A549 treated with Hydrocortisone at 1 μM for 4 hours (cell line): ENCODE results near the gene CCL14. TPM values are rescaled to one million over a fixed set of nuclear protein-coding genes. Genes with fewer than 3 reads are reported as not detected.

Experiments used
- total RNA-seq: library from RNA; stranded (reverse); fragments of 200-300 nt; extraction: Qiagen RNA extraction; gene quantifications from 5 replicates; pipeline ENCODE4 v1.2.3, GENCODE V29; 2022

Gene CCL14
- total RNA-seq: not detected in 5 replicates

DNA sequence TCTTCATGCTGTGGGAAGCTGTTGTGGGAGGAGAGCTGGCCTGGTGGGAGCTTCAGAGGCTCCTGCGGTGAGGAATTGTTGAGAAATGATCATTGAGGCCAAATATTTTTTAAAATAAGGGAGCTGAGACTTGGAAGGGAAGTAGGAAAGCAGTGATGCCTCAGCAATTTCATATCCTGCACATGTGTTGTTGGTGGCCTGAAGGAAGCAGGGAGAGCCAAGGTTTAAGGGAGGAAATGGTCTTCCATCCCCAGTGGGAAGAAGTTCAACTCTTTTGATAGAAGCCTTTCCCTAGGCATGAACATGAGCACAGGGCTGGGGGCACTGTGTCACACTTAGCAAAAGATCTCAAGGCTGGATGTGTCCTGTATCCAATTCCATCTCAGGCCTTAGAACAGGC is at the start of gene CCL14:
Gene CCL14, minus strand, starts transcription at position 87 of the 400 bp plus-strand sequence. Its CDS starts 80 bp downstream, at position 7.

DNA sequence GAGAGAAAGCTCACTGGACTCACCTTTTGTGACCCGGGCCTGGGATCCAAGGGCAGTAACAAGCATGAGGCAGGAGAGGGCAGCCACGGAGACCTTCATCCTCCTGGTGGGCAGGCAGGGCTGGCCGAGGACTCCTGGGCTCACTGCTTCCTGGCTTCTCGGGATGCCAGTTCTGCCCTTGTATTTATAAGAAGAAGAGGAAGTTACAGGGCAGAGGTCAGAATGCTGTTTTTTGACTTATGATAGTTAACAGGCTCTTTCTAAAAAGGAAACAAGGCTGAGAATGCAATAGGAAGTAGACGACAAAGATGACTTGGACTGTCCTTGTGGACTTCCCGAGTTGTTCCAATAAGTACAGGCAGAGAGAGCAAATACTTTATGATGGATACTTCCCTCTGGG is 31.3 kb upstream of the CCL14 start, which contains the start of gene CCL23:
Gene CCL23, minus strand, starts transcription at position 174 of the 400 bp plus-strand sequence. Its CDS starts 75 bp downstream, at position 99.

DNA sequence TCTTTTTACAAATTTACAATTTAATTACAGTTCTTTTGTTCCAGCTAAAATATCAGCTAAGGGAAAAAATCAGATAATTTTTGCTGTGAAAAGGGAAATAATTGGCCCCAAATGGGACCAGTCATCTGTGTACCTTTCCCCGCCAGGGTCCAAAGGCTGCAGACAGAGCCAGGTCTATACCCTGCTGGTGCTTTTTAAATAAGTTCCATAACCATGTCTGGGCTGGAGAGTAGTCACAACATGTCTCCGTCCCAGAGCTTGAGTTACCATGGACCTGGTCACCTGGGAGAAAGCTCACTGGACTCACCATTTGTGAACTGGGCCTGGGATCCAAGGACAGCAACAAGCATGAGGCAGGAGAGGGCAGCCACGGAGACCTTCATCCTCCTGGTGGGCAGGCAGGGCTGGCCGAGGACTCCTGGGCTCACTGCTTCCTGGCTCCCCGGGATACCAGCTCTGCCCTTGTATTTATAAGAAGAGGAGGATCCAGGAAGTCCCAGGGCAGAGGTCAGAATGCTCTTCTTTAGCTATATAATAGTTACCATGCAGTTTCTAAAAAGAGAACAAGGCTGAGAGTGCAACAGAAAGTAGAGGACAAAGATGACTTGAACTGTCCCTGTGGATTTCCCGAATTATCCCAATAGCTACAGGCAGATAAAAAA is 14.7 kb upstream of the CCL14 start, which contains the start of gene CCL15:
Gene CCL15, minus strand, starts transcription at position 444 of the 662 bp plus-strand sequence. Its CDS starts 61 bp downstream, at position 383.

DNA sequence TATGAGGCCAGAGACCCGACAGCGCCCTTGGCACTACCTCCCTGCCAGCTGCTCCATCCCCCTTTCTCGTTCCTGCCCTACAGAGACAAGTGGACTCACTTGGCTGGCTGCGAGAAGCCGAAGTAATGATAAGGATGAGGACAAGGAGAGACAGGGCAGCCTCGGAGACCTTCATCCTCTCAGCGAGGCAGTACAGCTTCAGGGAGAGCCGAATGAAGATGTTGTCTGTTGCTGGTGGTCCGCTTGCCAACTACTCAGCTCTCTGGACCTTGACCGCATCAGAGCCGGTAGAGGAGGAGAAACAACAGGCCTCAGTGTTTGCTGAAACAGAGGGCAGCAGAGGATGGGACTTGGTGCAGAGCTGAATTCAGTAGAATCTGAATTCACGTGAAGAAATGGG is 5.3 kb downstream of the CCL14 start, which contains the start of gene CCL16:
Gene CCL16, minus strand, starts transcription at position 252 of the 400 bp plus-strand sequence. Its CDS starts 77 bp downstream, at position 175.

DNA sequence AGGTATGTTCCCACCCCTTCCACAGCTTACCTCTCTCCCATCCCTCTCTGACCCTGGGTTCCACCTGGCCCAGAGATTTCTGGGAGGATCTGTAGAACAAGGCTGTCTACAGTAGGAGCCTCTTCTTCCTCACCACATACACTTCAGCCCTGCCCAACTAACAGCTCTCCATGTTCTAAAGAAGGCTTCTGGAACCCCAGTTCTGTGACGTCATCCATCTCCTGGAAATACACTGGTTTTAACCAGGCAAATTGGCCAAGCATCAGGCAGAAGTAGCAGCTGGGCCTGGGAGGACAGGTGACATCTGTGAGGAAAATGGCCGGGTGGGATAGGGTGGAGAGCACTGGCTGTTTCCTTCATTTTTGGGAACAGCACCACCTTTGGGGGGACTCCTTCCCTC is 43.0 kb downstream of the CCL14 start, which contains the start of gene LYZL6:
Gene LYZL6, minus strand, starts transcription at position 177 of the 400 bp plus-strand sequence. CDS start 4,357 bp downstream, outside the sequence.

Other genes with a start within 250 kb of the CCL14 start
- 0.05 to 0.16 TPM (median 0.07 TPM) in 5 replicates for gene GAS2L2, start 233.5 kb downstream of the CCL14 start, total RNA-seq
- gene C17orf50, start 225.8 kb downstream of the CCL14 start, total RNA-seq: 0.23 to 0.44 TPM (median 0.41 TPM) in 4 of 5 replicates, not detected in the other
- 5.2 to 8.2 TPM (median 6.7 TPM) in 5 replicates for gene MMP28, start 191.1 kb downstream of the CCL14 start, total RNA-seq
- 198 to 262 TPM (median 206 TPM) in 5 replicates for gene TAF15, start 177.2 kb downstream of the CCL14 start, total RNA-seq
- gene HEATR9, start 117.8 kb downstream of the CCL14 start, total RNA-seq: not detected in 5 replicates
- gene CCL5, start 106.4 kb downstream of the CCL14 start, total RNA-seq: 0.76 to 1.5 TPM (median 1.3 TPM) in 5 replicates
- gene RDM1, start 56.0 kb downstream of the CCL14 start, total RNA-seq: 2.4 to 3.0 TPM (median 2.8 TPM) in 5 replicates
- not detected in 5 replicates for gene LYZL6, start 43.0 kb downstream of the CCL14 start, total RNA-seq
- not detected in 5 replicates for gene CCL16, start 5.2 kb downstream of the CCL14 start, total RNA-seq
- gene CCL15, start 14.8 kb upstream of the CCL14 start, total RNA-seq: 0.09 to 0.13 TPM in 2 of 5 replicates, not detected in the others
- gene CCL23, start 31.2 kb upstream of the CCL14 start, total RNA-seq: not detected in 5 replicates
- not detected in 5 replicates for gene CCL18, start 77.5 kb upstream of the CCL14 start, total RNA-seq
- gene CCL3, start 103.4 kb upstream of the CCL14 start, total RNA-seq: not detected in 5 replicates
- gene CCL4, start 117.1 kb upstream of the CCL14 start, total RNA-seq: not detected in 5 replicates
- gene TBC1D3B, start 189.9 kb upstream of the CCL14 start, total RNA-seq: 2.1 to 3.6 TPM (median 2.5 TPM) in 5 replicates
- not detected in 5 replicates for gene CCL3L1, start 210.0 kb upstream of the CCL14 start, total RNA-seq
- gene CCL4L2, start 224.3 kb upstream of the CCL14 start, total RNA-seq: not detected in 5 replicates